CD4-positive, alpha-beta T cell treated with Interleukin-6 at 100 ng/mL for 8 hours (primary cell): ENCODE measurements around the gene CACNA1B.
"Not testable (repeated sequence)": the region's sequence is repeated elsewhere in the genome, so short reads cannot be mapped to it uniquely, and the experiment has no call there.

Source experiments
- DNase-seq: peaks from one replicate; pipeline ENCODE4 v3.0.0-alpha.2; 2020; ENCODE audit warnings: mixed read lengths, low spot score

Gene CACNA1B

GRCh38 chr9:137866226-137867141 is 11.1 kb upstream of the CACNA1B start:
- DNase-seq, result no peak

DNA sequence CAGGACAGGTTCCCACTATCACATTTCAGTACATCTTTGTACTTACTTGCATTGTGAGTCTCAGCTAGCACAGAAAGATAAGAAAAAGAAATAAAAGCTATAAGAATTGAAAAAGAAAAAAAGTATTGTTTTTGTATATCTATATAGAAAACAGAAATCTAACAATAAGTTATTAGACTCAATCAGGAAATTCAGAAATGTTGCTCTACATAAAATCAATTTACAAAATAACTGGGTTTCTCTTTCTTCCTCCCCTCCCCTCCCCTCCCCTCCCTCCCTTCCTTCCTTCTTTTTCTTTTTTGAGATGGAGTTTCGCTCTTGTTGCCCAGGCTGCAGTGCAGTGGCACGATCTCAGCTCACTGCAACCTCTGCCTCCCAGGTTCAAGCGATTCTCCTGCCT is 7.2 kb upstream of the CACNA1B start:
- DNase-seq, result no peak

- DNase-seq, result no peak
Observed at GRCh38 chr9:137872296-137872695, 5.3 kb upstream of the CACNA1B start.

DNA sequence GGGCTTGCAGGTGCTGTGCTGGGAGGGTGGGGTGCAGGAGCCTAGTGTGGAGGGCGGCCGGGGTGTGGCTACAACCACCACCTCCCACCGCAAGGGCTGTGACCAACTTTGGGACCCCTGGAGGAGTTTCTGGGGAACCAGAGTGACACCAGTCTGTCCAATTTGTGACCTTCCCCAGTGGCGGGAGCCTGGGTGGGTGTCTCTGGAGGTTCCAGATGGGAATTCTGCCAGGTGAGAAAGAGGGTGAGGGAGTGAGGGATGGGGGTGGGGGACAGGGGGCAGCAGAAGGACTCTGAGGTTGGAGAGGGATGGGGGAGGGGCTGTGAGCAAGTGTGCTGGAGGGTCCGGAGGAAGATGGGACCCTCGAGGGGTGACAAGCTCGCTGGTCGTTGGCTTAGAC is 4.2 kb upstream of the CACNA1B start:
- no peak for DNase-seq

- no peak for DNase-seq
Observed at GRCh38 chr9:137873858-137874362, 3.7 kb upstream of the CACNA1B start.

DNA sequence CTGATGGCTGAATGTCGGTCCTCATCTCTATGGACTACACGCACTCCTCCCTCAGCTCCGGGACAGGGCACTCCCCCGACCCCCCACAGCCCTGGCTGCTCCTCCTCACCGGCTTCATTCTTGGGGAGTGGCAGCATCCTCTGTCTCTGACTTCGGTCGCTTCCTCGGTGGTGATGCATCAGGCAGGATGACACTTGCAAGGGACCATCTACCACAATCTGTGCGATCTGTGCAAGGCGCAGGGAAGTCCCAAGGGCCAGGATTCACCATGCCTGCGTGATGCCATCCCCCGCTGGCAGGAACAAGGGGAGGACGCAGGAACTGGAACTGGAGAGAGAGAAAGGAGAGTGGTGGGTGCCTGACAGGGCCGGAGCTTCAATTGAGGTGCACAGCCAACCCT is 2.2 kb upstream of the CACNA1B start:
- DNase-seq, result no peak

DNA sequence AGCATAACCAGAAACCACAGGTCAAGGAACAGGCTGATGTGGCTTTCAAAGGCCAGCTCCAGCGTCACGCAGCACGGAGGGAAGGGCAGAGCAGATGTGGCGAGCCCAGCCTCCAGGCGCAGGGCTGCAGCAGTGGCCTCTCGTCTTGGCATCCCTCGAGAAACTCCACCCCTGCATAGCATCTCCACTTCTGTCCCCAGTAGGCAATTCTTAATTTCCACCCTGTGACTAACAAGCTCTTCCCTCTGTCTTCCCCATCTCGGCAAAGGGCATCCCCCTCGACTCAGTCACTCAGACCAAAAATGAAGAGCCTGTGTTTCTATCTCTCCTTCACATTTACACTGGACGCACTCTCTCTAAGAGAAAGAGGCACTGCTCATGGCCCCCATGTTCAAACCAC is 1.7 kb upstream of the CACNA1B start:
- no peak for DNase-seq

GRCh38 chr9:137876269-137876668 is 1.3 kb upstream of the CACNA1B start:
- no peak for DNase-seq

- no peak for DNase-seq
Observed at GRCh38 chr9:137876781-137877386, 698 bp upstream of the CACNA1B start.

- DNase-seq, result no peak
Observed at GRCh38 chr9:137878146-137878941, 762 bp downstream of the CACNA1B start.

DNA sequence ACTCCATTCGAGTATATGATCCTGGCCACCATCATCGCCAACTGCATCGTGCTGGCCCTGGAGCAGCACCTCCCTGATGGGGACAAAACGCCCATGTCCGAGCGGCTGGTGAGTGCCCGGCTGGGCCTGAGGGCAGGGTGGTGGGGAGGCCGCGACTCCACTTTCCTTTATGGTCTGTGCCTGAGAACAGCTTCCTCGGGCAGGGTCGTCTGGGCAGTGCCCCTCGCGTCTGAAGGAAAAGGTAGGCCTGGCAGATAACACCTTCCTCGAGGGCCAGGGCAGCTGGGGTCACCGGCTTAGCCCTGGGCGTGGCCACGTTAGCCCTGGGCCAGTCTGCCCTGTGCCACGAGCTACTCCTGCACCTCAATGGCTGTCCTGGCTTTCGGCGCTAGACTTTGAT is 1.5 kb downstream of the CACNA1B start:
- DNase-seq, result no peak

DNA sequence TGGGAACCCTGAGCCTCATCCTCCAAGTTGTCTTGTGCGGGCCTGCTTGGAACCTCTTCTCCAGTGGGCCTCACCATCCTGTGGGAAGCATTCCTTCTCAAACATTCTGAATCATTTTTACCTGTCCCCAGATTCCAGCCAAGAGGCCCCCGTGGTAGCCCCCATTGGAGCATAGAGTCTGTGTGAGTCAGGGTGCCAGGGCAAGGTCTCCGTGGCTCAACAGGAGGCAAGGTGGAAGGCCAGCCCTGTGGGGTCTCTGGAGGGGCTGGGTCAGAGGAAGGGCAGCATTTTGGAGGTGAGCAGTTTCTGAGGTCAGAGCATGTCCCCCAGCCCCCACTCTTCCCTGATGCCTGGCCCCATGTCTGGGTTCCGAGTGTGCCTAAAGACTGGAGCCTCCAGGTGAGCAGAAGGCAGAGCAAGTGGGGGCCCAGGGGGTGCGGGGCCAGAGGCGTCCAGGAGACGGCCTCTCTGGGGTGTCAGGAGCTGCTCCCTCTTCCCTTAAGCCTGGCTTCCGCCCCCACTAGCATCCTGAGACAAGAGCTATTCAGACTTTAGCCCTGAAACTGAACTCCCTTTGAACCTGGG is 2.1 kb downstream of the CACNA1B start:
- DNase-seq, result no peak

DNA sequence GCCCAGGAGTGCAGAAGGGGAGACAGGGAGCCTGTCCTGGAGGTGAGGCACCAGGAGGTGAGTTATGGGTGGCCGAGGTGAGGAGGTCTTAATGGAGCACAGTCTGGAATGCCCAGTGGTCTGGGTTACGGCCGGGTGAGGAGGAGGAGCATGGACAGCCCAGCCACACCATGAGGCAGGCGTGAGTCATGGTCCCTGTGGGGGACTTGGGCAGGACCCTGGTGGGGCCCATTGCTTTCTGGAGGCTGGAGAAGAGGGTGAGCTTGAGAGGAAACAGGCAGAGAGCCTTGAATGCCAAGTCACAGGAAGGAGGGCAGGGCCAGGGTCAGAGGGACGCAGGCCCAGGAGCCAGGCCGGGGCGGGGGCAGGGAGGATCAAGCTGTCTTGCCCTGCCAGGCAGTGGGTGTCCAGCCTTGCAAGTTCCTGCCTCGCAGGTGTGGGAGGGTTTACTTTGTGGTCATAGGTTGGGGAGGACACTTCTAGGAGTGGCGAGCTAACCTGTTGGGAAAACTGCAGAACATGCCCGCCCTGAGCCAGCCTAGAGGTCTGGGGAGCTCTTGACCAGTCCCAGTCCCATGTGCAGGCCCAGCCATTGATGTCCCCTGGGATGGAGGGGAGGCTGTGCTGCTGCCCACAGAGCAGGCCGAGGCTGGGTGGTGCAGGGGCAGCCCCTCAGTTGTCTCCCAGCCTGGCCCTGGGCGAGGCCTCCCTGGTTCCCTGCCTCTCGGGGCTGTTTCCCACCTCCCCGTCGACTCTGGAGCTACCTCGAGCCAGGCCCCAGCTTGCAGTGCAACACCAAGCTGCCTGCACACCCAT is 2.8 kb downstream of the CACNA1B start:
- no peak for DNase-seq

DNA sequence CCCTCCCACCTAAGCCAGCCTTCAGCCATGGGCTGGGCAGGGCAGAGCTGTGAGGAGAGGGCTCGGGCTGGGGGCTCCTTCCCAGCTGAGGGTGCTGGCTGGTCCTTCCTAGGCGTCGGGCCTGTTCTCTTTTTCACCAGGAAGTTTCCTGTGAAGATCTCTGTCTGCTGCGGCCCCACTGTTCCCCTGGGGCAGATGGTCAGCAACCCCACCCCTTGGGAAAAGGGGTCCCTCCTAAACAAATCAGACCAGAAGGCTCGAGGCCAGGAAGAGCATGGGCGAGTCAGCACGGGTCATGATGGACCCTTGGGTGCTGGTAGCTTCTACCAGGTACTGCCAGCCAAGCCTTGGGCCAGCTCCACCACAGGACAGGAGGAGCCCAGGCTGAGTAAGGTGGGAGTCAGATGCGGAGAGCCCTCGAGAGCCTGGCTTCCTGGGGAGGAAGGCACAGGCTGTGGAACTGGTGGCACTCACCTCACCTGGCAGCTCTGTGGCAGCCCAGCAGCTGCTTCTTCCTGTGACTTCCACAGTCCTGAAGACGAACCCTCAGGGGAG is 3.5 kb downstream of the CACNA1B start:
- no peak for DNase-seq

DNA sequence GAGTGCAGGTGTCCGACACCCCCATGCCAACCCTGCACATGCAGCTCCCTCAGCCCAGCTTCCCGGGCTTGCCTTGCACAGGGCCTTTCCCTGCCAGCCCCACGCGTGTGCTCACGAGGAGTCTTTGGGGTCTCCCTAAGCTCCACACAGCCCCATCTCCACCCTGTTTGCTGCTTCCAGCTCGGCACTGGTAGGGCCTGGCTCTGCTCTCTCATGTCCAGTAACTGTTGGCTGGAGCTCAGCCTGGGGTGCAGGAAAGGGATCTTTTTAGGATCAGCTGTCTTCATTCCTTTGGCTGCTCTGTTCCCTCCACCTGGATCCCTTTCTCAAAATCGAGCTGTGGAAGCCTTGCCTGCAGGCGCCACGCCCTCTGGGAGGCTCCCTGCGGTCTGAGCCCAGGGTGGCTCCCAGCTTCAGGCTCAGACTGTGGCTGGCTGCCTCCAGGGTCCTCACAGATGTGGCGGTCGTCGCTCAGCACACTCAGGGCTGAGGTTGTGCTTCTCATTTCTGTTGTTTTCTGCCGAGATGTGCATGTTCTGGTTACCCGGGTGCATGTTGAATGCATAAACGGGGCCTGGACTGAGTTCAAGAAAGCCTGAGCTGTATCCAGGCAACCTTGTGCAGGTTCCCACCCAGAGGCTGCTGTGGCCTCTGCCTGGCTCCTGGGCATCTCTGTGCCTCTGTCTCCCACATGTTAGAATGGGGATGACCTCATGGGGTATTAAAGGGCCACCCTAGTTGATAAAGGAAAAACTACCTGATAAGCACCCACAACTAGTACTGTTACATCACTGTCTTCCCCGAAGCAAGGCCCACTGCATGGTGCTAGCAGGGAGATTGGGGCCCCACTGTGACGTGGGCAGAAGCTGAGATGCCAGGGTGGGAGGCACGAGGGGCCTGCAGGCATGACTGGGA is 4.3 kb downstream of the CACNA1B start:
- DNase-seq, result no peak

DNA sequence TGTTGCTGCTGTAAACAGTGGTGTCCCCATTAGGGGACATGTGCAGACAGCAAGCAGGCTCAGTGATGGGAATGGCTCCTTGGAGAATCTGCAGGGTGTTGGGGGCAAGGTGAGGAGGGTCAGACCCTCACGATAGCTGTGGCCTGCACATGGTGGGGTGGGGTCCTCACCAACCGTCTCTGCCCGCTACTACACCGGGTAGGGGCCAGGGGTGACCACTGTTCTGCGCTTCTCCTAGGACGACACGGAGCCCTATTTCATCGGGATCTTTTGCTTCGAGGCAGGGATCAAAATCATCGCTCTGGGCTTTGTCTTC is 4.9 kb downstream of the CACNA1B start:
- DNase-seq, result no peak

- DNase-seq, result not testable (repeated sequence)
Observed at GRCh38 chr9:137883977-137884376, 6.4 kb downstream of the CACNA1B start.

- DNase-seq, result not testable (repeated sequence)
Observed at GRCh38 chr9:137884547-137884946, 7.0 kb downstream of the CACNA1B start.

DNA sequence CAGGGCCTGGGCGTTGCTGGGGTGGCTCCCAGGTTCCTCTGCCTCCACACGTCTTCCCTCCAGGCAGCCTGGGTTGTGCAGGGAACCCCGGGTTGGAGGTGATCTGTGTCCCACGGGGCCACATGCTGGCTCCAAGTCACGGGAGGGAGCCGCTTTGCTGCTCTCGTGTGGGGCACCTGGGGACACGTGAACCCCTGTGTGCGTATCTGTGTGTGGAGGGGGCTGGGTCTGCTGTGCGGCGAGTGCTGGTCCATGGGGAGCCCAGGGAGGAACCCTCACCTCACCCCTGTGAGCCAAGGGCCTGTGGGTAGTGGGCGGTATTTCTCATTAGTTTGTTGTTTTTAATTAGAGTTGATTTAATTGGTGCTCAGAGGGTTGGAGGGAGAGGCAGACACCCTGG is 7.5 kb downstream of the CACNA1B start:
- DNase-seq, result not testable (repeated sequence)

DNA sequence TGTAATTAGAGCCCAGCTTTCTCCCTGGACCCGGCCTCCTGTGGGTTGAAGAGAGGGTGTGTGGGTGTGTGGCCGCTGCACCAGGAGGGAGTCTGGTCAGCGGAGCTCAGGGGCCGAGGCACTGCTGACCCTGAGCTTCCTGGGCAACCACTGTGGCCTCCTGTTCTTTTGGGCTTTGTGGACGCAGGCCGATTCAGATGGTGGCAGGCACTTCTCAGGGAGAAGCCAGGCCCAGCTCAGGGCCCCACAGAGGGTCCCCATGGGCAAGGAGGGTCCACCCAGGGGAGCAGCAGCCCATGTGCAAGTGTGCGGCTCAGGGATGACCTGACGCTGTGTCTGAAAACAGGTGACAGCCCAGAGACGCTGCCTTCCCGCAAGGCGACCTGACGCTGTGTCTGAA is 11.0 kb downstream of the CACNA1B start:
- DNase-seq, result not testable (repeated sequence)
